HepG2 (cell line): ENCODE results near the gene GPR162. TPM values are rescaled to one million over a fixed set of nuclear protein-coding genes. Genes with fewer than 3 reads are reported as not detected.

Experiments used
- CTCF ChIP-seq: sonication (generic); formaldehyde crosslinking; IDR thresholded peaks from 2 replicates; pipeline ENCODE4 v1.5.0; 2020; ENCODE audit warnings: mild to moderate bottlenecking, missing genetic modification reagents, moderate library complexity
- ELF1 ChIP-seq: sonication (generic); formaldehyde crosslinking; IDR thresholded peaks from 2 replicates; pipeline ENCODE4 v1.4.0; 2020; ENCODE audit warnings: missing genetic modification reagents
- GPN1 ChIP-seq: sonication (generic); formaldehyde crosslinking; IDR thresholded peaks from 2 replicates; pipeline ENCODE4 v1.5.1; 2020; ENCODE audit warnings: missing genetic modification reagents, borderline replicate concordance
- HINFP ChIP-seq: sonication (generic); formaldehyde crosslinking; IDR thresholded peaks from 2 replicates; pipeline ENCODE4 v1.4.0; 2020; ENCODE audit warnings: low read depth, mild to moderate bottlenecking, missing genetic modification reagents
- HNF4A ChIP-seq: sonication (generic); formaldehyde crosslinking; IDR thresholded peaks from 2 replicates; pipeline ENCODE4 v1.4.0; 2020; ENCODE audit warnings: missing genetic modification reagents
- LRRFIP1 ChIP-seq: sonication (generic); formaldehyde crosslinking; conservative IDR thresholded peaks from 2 replicates; pipeline ENCODE4 v1.4.0; 2020; ENCODE audit warnings: missing genetic modification reagents
- MXD3 ChIP-seq: IDR thresholded peaks from 2 replicates; pipeline ENCODE4 v1.6.1; 2016; ENCODE audit warnings: mild to moderate bottlenecking, missing biosample characterization, missing genetic modification reagents
- NCOA2 ChIP-seq: sonication (generic); formaldehyde crosslinking; IDR thresholded peaks from 2 replicates; pipeline ENCODE4 v1.8.0; 2022; ENCODE audit warnings: inconsistent platforms
- NR2C2 ChIP-seq: sonication (generic); formaldehyde crosslinking; IDR thresholded peaks from 2 replicates; pipeline ENCODE4 v1.4.0; 2020; ENCODE audit warnings: missing genetic modification reagents, mild to moderate bottlenecking, moderate library complexity, borderline replicate concordance
- RARA ChIP-seq: IDR thresholded peaks from 2 replicates; pipeline ENCODE4 v1.6.1; 2016; ENCODE audit warnings: missing genetic modification reagents, missing compliant biosample characterization
- REXO4 ChIP-seq: sonication (generic); formaldehyde crosslinking; IDR thresholded peaks from 2 replicates; pipeline ENCODE4 v1.8.0; 2022; ENCODE audit warnings: missing genetic modification reagents, mild to moderate bottlenecking, borderline replicate concordance
- SIN3B ChIP-seq: fragments of 150-350 bp; IDR thresholded peaks from 2 replicates; pipeline ENCODE4 v1.6.1; 2014; ENCODE audit warnings: low read length
- SOX5 ChIP-seq: IDR thresholded peaks from 2 replicates; pipeline ENCODE4 v1.6.1; 2016; ENCODE audit warnings: borderline replicate concordance
- SP5 ChIP-seq: IDR thresholded peaks from 2 replicates; pipeline ENCODE4 v1.6.1; 2016; ENCODE audit warnings: low read depth, borderline replicate concordance
- THAP11 ChIP-seq: IDR thresholded peaks from 2 replicates; pipeline ENCODE4 v1.6.1; 2016; ENCODE audit warnings: missing biosample characterization, missing genetic modification reagents
- YEATS4 ChIP-seq: sonication (generic); formaldehyde crosslinking; IDR thresholded peaks from 2 replicates; pipeline ENCODE4 v1.4.0; 2020; ENCODE audit warnings: missing genetic modification reagents, borderline replicate concordance
- ZBTB7A ChIP-seq: sonication (generic); formaldehyde crosslinking; IDR thresholded peaks from 2 replicates; pipeline ENCODE4 v1.8.0; 2022; ENCODE audit warnings: mild to moderate bottlenecking, missing genetic modification reagents
- ZNF513 ChIP-seq: sonication (generic); formaldehyde crosslinking; conservative IDR thresholded peaks from 2 replicates; pipeline ENCODE4 v1.5.0; 2020; ENCODE audit warnings: missing genetic modification reagents
- ZNF567 ChIP-seq: sonication (generic); formaldehyde crosslinking; IDR thresholded peaks from 2 replicates; pipeline ENCODE4 v1.8.1; 2023; ENCODE audit warnings: mild to moderate bottlenecking, missing genetic modification reagents, borderline replicate concordance
- ZNF580 ChIP-seq: IDR thresholded peaks from 2 replicates; pipeline ENCODE4 v1.6.1; 2016; ENCODE audit warnings: low read depth, borderline replicate concordance
- ZSCAN25 ChIP-seq: sonication (generic); formaldehyde crosslinking; IDR thresholded peaks from 2 replicates; pipeline ENCODE4 v1.8.0; 2022; ENCODE audit warnings: mild to moderate bottlenecking, missing genetic modification reagents
- polyA plus RNA-seq, 8 experiments: library from polyadenylated mRNA; depleted of rRNA in 3 of 8; stranded (reverse) in 7 of 8; unstranded in 1 of 8; fragments of >200 nt; fragmentation: Illumina TruSeq in 4 of 8; extraction: Trizol in 4 of 8; gene quantifications; 2 replicates each; pipeline versions ENCODE4 v1.2.1 to v1.2.3, GENCODE V29; 2011 to 2016; ENCODE audit warnings: low read depth in 4 of 8, missing spikeins in 1 of 8, mixed read lengths in 1 of 8; ENCODE audit not compliant: insufficient read depth in 1 of 8
- total RNA-seq, 5 experiments: library from RNA; depleted of rRNA; stranded (reverse); fragments of >200 nt; fragmentation: Illumina TruSeq; extraction: Trizol; gene quantifications; 2 replicates each; pipeline ENCODE4 v1.2.3, GENCODE V29; 2016; ENCODE audit warnings: low read depth in 1 of 5

The GPR162 gene
- total and polyA plus RNA-seq, 2 of the 13 experiments (the other 11 are each of a cell fraction or from before 2014, with no cell fraction given) = 0.08 TPM; not detected in 1

GRCh38 chr12:6778574-6779550 lies 42.8 kb upstream of the GPR162 start (continued):
- TF ChIP-seq ZNF513 (CRISPR knock-in tag) (no peak), ELF1 (CRISPR knock-in tag) (peak; percentile 52; the same call in 1 of the 2 replicates), CTCF (CRISPR knock-in tag) (peak; percentile 100), MXD3 (CRISPR knock-in tag) (peak; percentile 68; the same call in 1 of the 2 replicates), SP5 (CRISPR knock-in tag) (peak; percentile 66), ZNF580 (CRISPR knock-in tag) (peak; percentile 86; the same call in 1 of the 2 replicates), HINFP (peak; percentile 31; the same call in 1 of the 2 replicates), NCOA2 (peak; percentile 50), GPN1 (no peak), ZNF567 (CRISPR knock-in tag) (0 out of 2 replicates have a peak, but pooled peaks have one; percentile 24), SIN3B (no peak), NR2C2 (CRISPR knock-in tag) (no peak), ZBTB7A (CRISPR knock-in tag) (no peak), SOX5 (CRISPR knock-in tag) (peak; percentile 52; the same call in 1 of the 2 replicates), REXO4 (CRISPR knock-in tag) (no peak), LRRFIP1 (CRISPR knock-in tag) (no peak), YEATS4 (CRISPR knock-in tag) (peak; percentile 56; the same call in 1 of the 2 replicates), HNF4A (peak; percentile 59), RARA (CRISPR knock-in tag) (peak; percentile 65), THAP11 (CRISPR knock-in tag) (peak; percentile 71), ZSCAN25 (CRISPR knock-in tag) (peak; percentile 59; the same call in 1 of the 2 replicates)
